Ecto neural progenitor cell (in vitro differentiated cells): ENCODE measurements around the gene HLX.

Experiments used
- DNase-seq: peaks from one replicate; pipeline ENCODE4 v3.0.0-alpha.2; 2018; ENCODE audit warnings: low spot score

The HLX gene

GRCh38 chr1:220896092-220896491, 16.8 kb downstream of the HLX start:
- no peak for DNase-seq

GRCh38 chr1:220900842-220901241, 21.6 kb downstream of the HLX start:
- DNase-seq = no peak

DNA sequence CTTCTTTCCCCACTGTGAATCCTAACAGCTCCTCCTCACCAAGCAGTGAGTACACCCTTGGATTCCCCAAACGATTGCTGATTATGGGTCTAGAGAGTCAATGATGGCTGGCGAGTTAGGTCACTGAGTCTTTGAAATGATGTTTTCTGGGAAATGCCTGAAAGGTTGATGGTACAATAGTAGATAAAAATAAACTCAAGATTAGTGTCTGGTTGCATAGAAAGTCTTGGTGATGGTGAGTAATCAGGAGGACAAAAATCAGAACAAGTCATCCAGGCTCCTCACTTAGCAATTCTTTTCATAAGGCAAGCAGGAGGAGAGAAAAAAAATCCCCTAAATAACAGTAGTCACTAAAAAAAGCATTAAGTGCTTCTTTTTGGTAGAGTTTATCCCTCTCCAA, 22.6 kb downstream of the HLX start:
- no peak for DNase-seq

GRCh38 chr1:220902916-220903315, 23.7 kb downstream of the HLX start:
- DNase-seq = no peak

DNA sequence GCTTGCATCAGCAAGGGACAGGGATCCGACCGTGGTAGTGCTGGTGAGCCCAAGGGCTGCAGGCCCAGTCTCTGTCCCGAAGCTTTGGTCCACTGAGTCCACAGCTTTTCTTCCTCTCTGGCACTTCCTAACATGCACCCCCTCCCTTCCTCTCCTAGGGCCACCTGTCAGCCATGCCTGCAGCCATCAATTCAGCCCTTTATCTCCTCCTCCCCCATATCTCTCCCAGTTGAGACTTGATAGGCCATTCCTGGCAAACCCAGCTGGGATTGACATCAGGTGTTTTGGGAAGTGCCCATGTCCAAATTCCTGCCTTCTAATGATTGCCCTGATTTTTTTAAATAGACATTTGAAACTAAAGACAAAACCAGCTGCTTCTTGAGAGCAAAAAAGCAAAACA, 25.6 kb downstream of the HLX start:
- no peak for DNase-seq

DNA sequence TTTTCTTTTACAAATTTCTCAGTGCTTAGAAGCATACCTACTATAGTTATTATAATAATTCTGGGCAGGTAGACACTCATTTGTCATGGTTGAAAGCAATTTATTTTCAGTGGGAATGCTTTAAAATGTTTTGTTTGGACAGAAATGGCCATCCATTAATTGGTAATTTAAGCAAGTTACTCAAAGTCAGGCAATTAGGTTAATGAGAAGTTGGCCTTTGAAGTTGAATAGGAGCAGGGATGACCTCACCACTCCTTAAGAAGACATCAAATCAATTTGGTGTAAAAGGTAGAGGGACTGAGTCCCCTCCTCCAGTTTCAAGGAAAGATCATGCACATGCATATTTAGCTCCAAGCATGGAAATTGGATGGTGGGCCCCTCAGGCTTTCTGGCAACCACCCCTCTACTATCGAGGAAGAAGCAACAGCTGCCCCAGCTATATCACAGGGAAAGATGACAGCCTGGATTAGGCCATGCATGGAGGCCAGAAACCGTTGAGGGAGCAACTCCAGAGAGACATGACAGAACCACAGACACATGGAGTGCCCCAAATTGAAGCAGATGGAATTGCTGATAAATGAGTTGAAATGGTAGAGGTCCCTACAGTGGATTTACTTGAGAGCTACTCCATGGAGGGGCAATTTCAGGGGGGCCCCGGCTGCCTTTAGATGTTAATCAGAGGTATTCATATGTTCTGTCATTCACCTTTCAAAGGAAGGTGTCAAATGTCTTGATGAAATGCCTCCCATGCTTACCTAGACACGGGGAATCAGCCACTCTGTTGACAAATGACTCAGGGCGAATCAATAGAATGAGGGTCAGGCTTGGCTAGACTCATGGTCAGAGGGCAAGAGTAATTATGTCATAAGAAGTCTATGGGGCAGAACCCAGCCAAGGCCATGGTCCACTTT, 26.7 kb downstream of the HLX start:
- DNase-seq = no peak

DNA sequence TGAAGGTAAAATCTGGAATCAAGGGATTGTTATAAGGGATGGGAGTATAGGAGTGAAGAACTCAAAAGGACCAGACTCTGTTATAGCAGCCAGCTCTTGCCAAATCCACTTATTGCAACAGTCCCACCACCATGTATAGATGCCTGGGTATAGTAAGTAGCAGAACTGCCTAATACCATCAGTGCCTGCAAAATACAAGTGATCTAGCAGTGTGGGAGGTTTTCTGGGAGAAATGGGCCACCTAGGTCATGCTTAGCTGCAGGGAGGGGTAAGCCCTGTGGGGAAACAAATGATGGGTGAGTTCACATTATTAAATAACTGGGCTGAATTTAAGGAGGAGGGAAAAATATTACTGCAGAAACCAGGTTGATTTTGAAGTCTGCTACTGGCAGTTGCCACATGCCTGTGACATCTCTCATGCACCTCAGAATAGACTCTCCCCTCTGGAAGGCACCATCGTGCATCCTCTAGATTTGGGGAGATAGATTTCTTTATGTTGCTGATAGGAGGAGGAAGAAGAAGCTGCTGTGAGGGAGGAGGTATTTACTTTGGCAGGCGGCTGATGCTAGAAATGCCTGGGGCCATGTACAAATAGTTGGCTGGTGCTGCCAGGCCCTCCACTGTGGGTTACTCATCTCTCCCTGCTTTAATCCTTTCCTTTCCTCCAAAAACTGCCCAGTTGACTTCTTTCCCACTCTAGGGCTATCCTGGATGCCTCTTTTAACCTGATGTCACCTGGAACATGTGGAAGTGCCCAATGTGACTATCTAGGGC, 27.5 kb downstream of the HLX start:
- DNase-seq = no peak

- no peak for DNase-seq
Measured at GRCh38 chr1:220908757-220909156, 29.5 kb downstream of the HLX start.

DNA sequence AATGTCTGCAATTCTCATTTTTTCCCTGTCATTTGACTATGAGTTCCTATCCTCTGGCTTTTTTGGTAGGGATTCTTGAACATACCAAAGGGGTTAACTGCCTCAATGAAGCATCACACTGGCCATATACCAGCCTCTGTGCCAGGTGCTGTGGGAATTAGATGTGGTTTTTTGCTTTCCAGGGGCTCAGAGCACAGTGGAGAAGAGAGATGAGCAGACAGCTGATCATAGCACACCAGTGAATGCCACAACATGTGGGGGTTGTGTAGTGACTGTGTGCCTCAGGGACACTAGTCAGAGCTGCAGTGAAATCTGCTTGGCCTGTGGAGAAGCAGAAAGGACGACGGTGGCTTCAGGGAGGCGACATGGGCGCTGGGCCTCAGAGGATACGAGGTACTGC, 30.8 kb downstream of the HLX start:
- no peak for DNase-seq

GRCh38 chr1:220914283-220915116, 35.3 kb downstream of the HLX start:
- no peak for DNase-seq

GRCh38 chr1:220915117-220915440, 35.8 kb downstream of the HLX start:
- no peak for DNase-seq

DNA sequence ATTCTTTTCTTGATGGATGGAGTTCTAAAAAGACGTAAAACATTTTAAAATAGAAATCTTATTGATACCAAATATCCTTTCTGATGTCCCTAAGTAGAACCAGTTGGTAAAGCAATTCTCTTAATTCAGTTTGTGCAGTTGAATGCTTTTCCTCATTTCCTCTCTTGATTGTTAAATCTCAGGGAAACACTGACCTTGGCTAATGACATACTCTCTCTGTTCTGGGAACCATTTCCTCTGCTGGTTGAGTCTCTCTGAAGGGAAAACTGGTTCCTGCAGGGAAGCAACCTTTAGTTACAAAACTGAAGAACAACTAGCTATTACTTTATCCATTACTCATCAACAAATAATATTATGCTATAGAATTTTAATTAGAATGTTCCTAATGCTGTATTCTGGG, 36.7 kb downstream of the HLX start:
- no peak for DNase-seq

- DNase-seq = no peak
Measured at GRCh38 chr1:220917101-220917500, 37.9 kb downstream of the HLX start.

- no peak for DNase-seq
Measured at GRCh38 chr1:220917535-220918209, 38.4 kb downstream of the HLX start.

DNA sequence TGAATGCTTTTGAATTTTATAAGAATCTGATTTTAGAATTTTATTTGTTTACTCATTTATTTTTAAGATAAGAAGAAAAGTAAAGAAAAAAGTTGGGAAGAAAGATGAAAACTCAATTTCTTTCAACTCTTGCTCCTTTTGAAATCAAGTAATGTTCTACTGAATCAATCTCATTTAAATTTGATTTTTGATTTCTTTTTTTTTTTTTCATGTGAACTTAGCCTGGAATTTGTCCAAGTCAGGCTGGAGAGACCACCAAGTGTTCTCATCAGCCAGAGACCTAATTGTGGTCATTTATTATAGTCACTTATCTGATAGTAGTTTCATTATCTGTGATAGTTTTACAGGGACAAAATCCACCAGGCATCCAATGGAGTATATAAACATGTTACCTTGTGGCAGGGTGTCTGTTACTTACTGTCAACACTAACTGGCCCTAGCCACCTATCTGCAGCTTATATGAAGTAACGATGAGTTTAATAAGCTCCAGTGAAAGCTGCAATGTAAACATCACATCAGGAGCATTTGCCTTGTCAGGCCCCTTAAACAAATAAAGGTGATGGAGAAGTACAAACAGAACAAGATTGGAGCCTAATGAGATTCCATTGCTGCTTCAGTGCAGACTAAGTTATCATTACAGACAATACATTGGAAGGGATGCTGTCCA, 39.2 kb downstream of the HLX start:
- no peak for DNase-seq

DNA sequence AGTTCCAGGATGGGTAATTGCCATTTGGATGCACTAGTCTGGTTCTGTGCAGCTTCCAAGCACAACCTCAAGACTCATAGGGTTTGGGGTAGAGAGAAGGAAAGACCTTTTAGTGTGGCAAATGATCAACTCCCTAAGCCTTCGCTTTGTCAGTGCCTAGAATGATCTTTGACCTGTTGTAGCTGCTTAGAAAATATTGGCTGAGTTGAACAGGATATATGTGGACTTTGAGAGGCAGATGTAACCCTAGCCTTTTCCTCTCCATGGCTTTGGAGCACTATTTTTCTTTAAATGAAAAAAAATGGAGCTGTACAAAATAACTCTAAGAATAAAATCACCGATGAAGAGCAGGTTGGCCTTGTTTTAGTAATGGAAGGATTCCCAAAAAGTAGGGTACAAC, 41.7 kb downstream of the HLX start:
- no peak for DNase-seq

DNA sequence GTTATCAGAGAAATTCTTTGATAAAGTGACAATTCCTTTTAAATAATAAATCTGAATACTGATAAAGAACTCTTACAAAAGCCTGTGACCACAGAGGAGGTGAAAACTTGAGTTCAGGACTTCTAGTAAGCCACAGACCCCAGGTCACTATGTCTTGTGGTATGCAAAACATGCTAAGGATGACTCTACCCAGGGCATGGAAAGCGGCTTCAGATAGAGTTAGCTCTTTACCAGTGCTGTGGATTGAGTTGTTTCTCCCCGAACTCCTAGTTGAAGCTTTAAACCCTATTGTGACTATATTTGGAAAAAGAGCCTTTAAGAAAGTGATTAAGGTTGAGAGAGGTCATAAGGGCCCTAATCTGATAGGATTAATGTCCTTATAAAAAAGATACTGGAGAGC, 42.3 kb downstream of the HLX start:
- DNase-seq = no peak

DNA sequence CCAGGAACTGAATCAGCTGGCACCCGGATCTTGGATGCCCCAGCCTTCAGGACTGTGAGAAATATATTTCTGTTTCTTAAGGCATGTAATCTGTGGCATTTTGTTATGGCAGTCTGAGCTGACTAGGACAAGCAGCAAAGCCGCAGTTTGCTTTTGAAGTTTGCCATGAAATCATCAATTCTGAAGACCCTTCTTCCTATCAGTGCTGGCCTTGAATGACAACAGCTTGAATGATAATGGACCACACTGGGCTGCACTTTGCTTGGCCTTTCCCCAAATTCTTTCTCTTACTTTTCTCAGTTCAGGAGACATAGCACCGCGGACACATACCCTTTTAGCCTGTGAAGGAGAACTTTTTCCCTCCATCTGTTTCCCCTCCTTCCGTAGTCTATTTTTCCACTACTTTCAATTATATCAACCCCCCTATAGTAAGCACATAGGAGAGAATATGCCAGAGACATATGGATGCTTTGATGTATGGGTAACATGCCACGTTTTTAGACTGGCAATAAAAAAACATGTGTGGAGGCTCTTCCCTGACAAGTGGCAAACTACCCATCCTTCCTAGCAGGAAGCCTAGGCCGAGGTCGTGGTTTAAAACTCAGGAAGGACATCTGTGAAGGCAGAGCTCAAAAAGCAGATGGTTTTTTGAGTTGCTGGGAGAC, 42.9 kb downstream of the HLX start:
- DNase-seq = no peak

DNA sequence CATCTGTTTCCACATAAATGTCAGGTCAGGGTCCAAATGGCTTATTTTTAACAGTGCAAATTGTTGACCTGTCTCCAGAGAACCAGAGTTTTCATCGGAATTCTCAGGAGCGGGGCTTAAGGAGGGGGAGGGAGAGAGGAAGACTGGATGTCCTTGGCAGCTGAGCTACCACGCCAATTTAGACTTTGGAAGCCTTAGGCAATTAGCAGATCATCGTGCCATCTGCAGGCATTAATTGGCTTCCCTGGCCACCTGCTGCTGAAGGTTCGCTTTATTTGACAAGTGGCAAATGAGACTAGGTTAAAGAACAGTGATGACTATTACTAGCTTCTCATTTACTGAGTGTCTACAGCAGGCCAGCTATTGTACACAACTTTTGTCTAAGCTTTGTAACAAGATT, 43.7 kb downstream of the HLX start:
- no peak for DNase-seq

GRCh38 chr1:220924331-220924970, 45.2 kb downstream of the HLX start:
- no peak for DNase-seq
